ENCODE data around the gene TUBA4A.
A peak's percentile ranks its signal among the peaks of the same experiment; 100 is the strongest.
"Not testable (repeated sequence)": the region's sequence is repeated elsewhere in the genome, so short reads cannot be mapped to it uniquely, and the experiment has no call there.

The TUBA4A gene

GRCh38 chr2:219253753-219254589, at the start of gene TUBA4A:
TSS of gene TUBA4A (minus strand) at chr2:219253918. CDS start at chr2:219253858, 60 bp downstream.
- peak; percentile 88 to 92 for DNase-seq (ENCODE audit: low read depth in 2 of 2)

- no peak for DNase-seq (ENCODE audit: low read depth in 2 of 2)
Observed at GRCh38 chr2:219302412-219302968, 48.8 kb upstream of the TUBA4A start.

- no peak for DNase-seq (ENCODE audit: low read depth in 2 of 2)
Observed at GRCh38 chr2:219300022-219300421, 46.3 kb upstream of the TUBA4A start.

GRCh38 chr2:219299372-219299760, 45.6 kb upstream of the TUBA4A start:
- DNase-seq (ENCODE audit: low read depth in 2 of 2), result no peak

GRCh38 chr2:219298759-219299371, 45.1 kb upstream of the TUBA4A start:
- peak; percentile 87 to 92 for DNase-seq (ENCODE audit: low read depth in 2 of 2)

- DNase-seq (ENCODE audit: low read depth in 2 of 2), result no peak
Observed at GRCh38 chr2:219297766-219298456, 44.2 kb upstream of the TUBA4A start.

- DNase-seq (ENCODE audit: low read depth in 2 of 2), result no peak
Observed at GRCh38 chr2:219296631-219297391, 43.1 kb upstream of the TUBA4A start.

GRCh38 chr2:219296142-219296541, 42.4 kb upstream of the TUBA4A start:
- no peak for DNase-seq (ENCODE audit: low read depth in 2 of 2)

GRCh38 chr2:219294356-219295351, 40.9 kb upstream of the TUBA4A start:
- DNase-seq (ENCODE audit: low read depth in 2 of 2), result peak; percentile 88

- no peak for DNase-seq (ENCODE audit: low read depth in 2 of 2)
Observed at GRCh38 chr2:219293736-219294231, 40.1 kb upstream of the TUBA4A start.

GRCh38 chr2:219292616-219293015, 38.9 kb upstream of the TUBA4A start:
- DNase-seq (ENCODE audit: low read depth in 2 of 2), result no peak

GRCh38 chr2:219291910-219292490, 38.3 kb upstream of the TUBA4A start:
- DNase-seq (ENCODE audit: low read depth in 2 of 2), result no peak

GRCh38 chr2:219291394-219291793, 37.7 kb upstream of the TUBA4A start:
- no peak for DNase-seq (ENCODE audit: low read depth in 2 of 2)

- no peak for DNase-seq (ENCODE audit: low read depth in 2 of 2)
Observed at GRCh38 chr2:219290381-219291171, 36.9 kb upstream of the TUBA4A start.

- no peak for DNase-seq (ENCODE audit: low read depth in 2 of 2)
Observed at GRCh38 chr2:219289537-219290361, 36.0 kb upstream of the TUBA4A start.

GRCh38 chr2:219289195-219289536, 35.4 kb upstream of the TUBA4A start:
- no peak for DNase-seq (ENCODE audit: low read depth in 2 of 2)

GRCh38 chr2:219287580-219288265, 34.0 kb upstream of the TUBA4A start:
- DNase-seq (ENCODE audit: low read depth in 2 of 2), result no peak

GRCh38 chr2:219287116-219287440, 33.4 kb upstream of the TUBA4A start:
- not testable (repeated sequence) for DNase-seq (ENCODE audit: low read depth in 2 of 2)
